Omental fat pad (tissue), 4 donors: ENCODE data around the gene NCOA1. TPM values are rescaled to one million over a fixed set of nuclear protein-coding genes. Genes with fewer than 3 reads are reported as not detected.

Experiments used
- ATAC-seq: fragments of 150-250 bp; one replicate; pipeline ENCODE4 v1.9.1; 2016; ENCODE audit warnings: mild to moderate bottlenecking, moderate library complexity; ENCODE audit not compliant: low FRiP score
- DNase-seq: peaks from one replicate; pipeline ENCODE4 v3.0.0-alpha.2; 2019; ENCODE audit warnings: low spot score
- total RNA-seq, 4 donors: library from RNA; depleted of rRNA; stranded (reverse); fragments of >200 nt; gene quantifications; one replicate each; pipeline ENCODE4 v1.1.0, GENCODE V29; 2016
- TF ChIP-seq, protein P1 (sequence below), 3 donors: fragments of 450-650 bp; IDR thresholded peaks; one replicate each; pipeline ENCODE4 v1.5.1; 2016 to 2017; ENCODE audit warnings: antibody characterized with exemption in 3 of 3, mild to moderate bottlenecking in 3 of 3, moderate library complexity in 2 of 3

NCOA1 gene
- total RNA-seq, 4 donors from 2014 or later, result 46.8 to 80.1 (median 50.1) TPM

DNA sequence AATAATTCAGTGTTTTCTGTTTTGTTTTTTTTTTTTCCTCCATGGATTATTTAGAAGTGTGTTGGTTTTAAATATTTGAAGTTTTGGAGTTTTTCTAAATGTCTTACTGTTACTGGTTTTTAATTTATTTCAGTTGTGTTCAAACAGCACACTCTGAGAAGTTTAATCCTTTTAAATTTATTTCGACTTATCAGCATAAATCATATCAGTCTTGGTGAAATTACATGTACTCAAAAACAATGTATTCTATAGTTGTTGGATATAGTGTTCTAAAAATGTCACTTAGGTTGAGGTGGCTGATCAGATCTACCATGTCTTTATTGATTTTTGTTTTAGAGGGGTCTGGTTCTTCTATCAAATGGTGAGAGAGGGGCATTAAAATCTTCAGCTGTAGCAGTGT, 134.7 kb downstream of the NCOA1 start:
- DNase-seq, result no peak
- ATAC-seq, result no peak
- TF ChIP-seq, protein P1, sequence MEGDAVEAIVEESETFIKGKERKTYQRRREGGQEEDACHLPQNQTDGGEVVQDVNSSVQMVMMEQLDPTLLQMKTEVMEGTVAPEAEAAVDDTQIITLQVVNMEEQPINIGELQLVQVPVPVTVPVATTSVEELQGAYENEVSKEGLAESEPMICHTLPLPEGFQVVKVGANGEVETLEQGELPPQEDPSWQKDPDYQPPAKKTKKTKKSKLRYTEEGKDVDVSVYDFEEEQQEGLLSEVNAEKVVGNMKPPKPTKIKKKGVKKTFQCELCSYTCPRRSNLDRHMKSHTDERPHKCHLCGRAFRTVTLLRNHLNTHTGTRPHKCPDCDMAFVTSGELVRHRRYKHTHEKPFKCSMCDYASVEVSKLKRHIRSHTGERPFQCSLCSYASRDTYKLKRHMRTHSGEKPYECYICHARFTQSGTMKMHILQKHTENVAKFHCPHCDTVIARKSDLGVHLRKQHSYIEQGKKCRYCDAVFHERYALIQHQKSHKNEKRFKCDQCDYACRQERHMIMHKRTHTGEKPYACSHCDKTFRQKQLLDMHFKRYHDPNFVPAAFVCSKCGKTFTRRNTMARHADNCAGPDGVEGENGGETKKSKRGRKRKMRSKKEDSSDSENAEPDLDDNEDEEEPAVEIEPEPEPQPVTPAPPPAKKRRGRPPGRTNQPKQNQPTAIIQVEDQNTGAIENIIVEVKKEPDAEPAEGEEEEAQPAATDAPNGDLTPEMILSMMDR (IDR thresholded peaks at IDR 0.05), result no peak

DNA sequence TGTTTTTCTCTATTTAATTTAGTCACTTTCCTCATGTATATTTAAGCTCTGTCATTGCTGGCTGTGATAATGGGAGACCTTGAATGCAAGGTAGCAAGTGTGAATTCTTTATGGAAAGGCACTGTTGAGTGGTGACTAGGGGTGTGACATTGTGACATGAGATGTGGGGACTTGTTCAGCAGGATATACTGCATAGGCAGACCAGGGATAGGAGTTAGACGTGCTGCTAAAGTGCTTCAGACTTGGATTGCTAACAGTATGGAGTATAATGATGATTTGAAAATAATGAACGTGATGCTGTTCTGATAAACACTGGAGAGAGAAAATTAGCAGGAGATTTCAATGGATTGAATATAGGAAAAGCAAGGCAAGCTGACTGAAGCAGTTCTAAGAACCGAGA, 135.1 kb downstream of the NCOA1 start:
- DNase-seq (no peak), ATAC-seq (no peak)
- TF ChIP-seq, protein P1 (IDR thresholded peaks at IDR 0.05), result no peak

GRCh38 chr2:24628746-24629145, 137.7 kb downstream of the NCOA1 start:
- no peak for DNase-seq
- ATAC-seq, result no peak

DNA sequence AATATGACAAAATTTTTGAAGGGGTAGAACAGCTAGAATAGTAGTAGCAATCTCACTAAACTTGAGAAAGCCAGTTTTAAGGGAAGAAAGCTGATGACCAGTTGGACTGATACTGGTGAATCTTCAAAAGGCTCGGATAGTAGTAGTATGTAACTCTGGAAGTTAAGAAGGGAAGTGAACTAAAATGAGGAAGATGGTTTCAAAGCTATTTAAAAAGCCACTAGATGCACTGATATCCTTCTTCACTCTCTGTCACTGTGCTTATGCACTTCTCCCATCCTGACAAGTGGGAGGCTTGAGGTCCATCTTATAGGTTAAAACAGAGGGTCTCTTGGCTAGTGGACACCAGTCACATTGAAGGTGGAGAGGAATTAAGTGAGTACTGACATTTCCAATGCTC, 141.1 kb downstream of the NCOA1 start:
- TF ChIP-seq, protein P1 (IDR thresholded peaks at IDR 0.05), result no peak
- no peak for ATAC-seq
- DNase-seq, result no peak

More at GRCh38 chr2:24628746-24629145, 137.7 kb downstream of the NCOA1 start:
- TF ChIP-seq, protein P1 (IDR thresholded peaks at IDR 0.05), result no peak

DNA sequence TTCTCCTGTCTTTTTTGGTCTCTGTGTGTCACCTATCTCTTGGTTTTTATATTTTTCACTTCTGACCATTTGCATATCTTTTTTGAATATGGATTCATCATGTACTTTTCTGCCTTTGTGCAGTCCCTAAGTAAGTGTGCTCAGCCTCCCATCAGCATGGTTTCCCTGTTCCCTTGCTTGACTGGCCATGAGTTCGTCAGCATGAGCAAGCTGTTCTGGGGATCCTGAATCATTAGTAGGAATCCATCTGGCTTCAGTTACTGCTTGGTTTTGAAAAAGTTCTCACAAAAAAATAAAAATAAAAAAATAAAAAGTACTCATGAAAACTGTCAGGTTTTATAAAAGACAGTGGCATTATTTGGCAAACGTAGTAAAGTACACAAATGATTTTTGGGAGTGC, 144.1 kb downstream of the NCOA1 start:
- DNase-seq (no peak), ATAC-seq (no peak)
- TF ChIP-seq, protein P1 (IDR thresholded peaks at IDR 0.05), result no peak

GRCh38 chr2:24638568-24638967, 147.5 kb downstream of the NCOA1 start:
- TF ChIP-seq, protein P1 (IDR thresholded peaks at IDR 0.05), result no peak
- ATAC-seq, result no peak
- no peak for DNase-seq

GRCh38 chr2:24642351-24642750, 151.3 kb downstream of the NCOA1 start:
- TF ChIP-seq, protein P1 (IDR thresholded peaks at IDR 0.05), result no peak

More at GRCh38 chr2:24642351-24642750, 151.3 kb downstream of the NCOA1 start:
- no peak for DNase-seq
- no peak for ATAC-seq
